Dermis microvascular lymphatic vessel endothelial cell (primary cell): ENCODE results near the gene TMEM175. TPM values are rescaled to one million over a fixed set of nuclear protein-coding genes. Genes with fewer than 3 reads are reported as not detected.

Experiments used
- DNase-seq, 2 donors: peaks; one replicate each; pipeline versions ENCODE4 v3.0.0 to v3.0.0-alpha.2; 2010; ENCODE audit warnings: low read depth in 2 of 2
- total RNA-seq: library from RNA; depleted of rRNA; stranded (reverse); fragments of >200 nt; gene quantifications from 2 replicates; pipeline ENCODE4 v1.2.1, GENCODE V29; 2014

Gene TMEM175
- total RNA-seq, 1 donor from 2014 or later, result 7.6 TPM

GRCh38 chr4:898869-899555 is 33.2 kb upstream of the TMEM175 start:
- DNase-seq, result no peak

DNA sequence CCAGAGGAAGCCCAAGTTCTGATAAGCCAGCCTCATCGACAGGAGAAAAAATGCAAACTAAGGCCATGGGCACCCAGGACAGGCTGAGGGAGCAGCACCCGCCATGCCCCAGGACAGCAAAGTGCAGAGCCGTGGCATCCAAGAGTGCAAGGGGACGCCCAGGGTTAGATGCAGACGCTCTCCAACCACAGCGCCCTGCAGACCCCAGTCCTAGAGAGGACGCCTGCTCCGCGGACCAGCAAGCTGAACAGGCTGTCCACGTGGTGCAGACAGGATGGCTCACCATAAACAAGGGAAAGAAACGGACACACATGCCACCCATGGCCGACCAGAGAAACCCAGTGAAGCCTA is 32.7 kb upstream of the TMEM175 start:
- DNase-seq, result no peak

DNA sequence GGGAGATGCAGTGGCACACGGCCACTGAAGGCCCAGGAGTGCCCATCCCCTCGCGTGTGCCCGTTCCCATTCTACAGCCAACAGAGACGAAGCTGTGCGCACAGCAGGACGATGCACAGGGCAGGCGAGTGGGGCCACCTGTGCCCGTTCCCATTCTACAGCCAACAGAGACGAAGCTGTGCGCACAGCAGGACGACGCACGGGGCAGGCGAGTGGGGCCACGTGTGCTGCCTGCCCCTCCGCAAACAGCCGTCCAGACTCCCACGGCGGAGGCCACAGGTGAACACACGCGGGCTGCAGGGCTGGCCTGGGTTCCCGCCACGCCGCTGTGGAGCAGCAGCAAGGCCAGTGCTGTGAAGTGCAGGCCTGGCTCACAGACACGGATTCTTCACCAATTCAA is 32.2 kb upstream of the TMEM175 start:
- DNase-seq, result no peak

DNA sequence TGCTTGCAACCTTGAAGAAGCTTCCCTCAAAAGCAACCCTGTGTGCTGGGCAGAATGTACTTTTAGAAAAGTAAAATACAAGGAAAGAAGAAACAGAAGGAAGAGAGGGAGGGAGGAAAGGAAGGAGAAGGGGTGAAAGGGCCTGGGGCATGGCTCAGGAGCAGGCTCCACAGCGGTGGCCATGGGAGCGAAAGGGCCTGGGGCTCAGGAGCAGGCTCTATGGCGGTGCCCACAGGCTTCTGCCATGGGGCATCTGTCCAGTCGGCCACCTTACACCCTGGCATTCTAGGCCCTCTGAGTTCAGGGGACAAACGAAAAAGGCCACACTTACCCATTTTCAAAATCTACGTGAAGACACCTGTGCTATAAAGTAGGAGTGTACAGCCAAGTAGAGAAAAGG is 31.5 kb upstream of the TMEM175 start:
- no peak for DNase-seq

- no peak for DNase-seq
Measured at GRCh38 chr4:901192-901910, 30.9 kb upstream of the TMEM175 start.

- no peak for DNase-seq
Measured at GRCh38 chr4:903066-904046, 28.9 kb upstream of the TMEM175 start.

- DNase-seq, result no peak
Measured at GRCh38 chr4:905485-906338, 26.5 kb upstream of the TMEM175 start.

- no peak for DNase-seq
Measured at GRCh38 chr4:906339-907102, 25.7 kb upstream of the TMEM175 start.

GRCh38 chr4:907103-907400 is 25.2 kb upstream of the TMEM175 start:
- no peak for DNase-seq

- peak in 1 of 2 donors; percentile 72 for DNase-seq
Measured at GRCh38 chr4:907691-908425, 24.4 kb upstream of the TMEM175 start.

GRCh38 chr4:909131-909571 is 23.1 kb upstream of the TMEM175 start:
- no peak for DNase-seq

DNA sequence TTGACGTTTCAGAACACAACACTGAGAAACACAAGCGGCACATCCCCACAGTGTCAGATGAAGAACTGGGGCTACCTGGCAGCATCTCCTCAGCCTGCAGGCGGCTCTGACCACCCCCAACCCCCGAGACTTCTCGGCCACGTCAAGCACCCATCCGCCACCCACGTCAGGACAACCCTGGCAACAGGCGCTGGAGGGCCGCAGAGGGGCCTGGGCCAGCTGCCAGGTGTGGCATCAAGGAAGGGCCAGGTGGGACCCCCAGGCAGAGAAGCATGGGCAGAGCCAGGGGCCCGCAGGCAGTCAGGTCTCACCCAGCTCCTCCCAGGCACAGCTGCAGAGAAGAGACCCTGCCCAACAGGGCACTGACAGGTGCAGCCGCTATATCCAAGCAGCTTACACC is 22.4 kb upstream of the TMEM175 start:
- DNase-seq, result no peak

DNA sequence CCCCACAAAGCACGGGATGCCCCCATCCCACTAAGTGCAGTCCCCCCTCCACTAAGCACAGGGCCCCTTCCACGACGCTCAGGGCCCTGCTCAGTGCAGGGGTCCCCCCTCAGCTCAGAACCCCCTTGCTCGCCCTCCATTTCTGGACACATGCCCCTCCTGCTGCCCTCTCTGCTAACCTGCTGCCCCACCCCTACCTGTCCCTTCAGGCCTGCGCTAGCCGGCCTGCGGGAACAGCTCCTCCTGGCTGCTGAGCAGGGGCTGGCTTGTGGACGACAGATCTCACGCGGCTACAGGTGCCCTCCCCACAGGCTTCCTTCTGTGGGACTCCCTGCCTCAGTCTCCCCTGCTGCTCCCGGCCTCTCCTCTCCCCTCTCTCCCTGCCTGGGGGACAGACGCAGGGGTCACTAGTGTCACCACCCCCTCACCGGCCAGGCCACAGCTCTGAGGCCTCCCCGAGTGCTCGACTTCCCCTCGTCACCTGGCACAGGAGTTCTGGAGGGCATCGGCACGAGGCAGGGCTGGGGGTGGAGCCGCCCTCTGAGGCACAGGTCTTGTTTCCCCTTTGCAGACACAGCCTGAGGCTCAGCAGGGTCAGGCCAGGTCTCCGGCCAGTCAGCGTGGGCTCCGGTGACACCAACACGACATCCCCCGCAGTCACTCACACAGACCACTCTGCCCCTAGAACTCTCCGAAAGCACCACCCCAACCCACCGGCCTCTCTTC is 21.7 kb upstream of the TMEM175 start:
- DNase-seq, result no peak

DNA sequence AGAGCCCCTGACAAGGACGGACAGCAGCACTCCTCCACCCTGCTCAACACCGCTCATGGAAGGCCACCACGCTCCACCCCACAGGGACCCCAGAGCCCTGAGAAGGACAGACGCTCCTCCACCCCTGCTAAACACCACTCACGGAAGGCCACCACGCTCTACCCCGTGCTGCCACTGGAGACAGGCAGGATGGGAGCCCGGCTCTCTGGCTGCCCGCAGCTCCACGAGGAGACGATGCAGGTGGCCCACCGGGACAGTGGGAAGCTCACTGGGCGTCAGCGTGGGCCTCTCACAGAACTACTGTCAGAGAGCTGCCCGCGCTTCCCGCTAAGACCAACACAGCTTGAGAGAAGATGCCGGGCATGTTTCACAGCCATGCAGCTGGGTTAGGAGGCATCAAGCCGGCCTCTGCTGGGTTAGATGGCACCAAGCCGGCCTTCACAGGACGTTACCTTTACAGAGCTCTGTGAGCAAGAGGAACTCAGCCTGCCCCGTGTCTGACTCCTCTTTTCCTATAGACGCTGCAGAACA is 21.0 kb upstream of the TMEM175 start:
- DNase-seq, result no peak

- DNase-seq, result no peak
Measured at GRCh38 chr4:911871-912490, 20.3 kb upstream of the TMEM175 start.

GRCh38 chr4:912548-913279 is 19.5 kb upstream of the TMEM175 start:
- peak; percentile 75 to 85 for DNase-seq

DNA sequence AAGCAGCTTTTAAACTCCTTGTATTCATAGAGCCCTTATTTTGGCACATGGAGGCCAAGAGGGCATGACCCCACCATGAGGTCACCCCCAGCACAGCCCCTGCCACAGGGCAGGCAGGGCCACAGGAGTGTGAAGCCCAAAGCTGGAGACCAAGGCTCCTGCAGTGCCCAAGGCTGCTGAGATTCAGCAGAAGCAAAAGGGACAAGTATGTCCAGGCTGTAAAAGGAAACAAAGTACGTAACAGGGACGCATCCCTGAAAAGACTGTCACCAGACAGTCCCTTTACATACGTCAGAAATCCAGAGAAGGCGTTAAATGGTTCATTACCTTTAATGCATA is 19.0 kb upstream of the TMEM175 start:
- no peak for DNase-seq

- no peak for DNase-seq
Measured at GRCh38 chr4:914531-914930, 17.7 kb upstream of the TMEM175 start.
